OCI-LY7 (cell line): Measurements from ENCODE around the gene CCDC201. TPM values are rescaled to one million over a fixed set of nuclear protein-coding genes. Genes with fewer than 3 reads are reported as not detected.

Source experiments
- BruUV-seq: library from RNA; stranded (reverse); fragments of 400-500 nt; replicated peaks from 2 replicates; lab custom pipeline; 2021; lab: Mats Ljungman, UMichigan
- CTCF ChIA-PET: fragments of 300-600 bp; sonication (Branson Sonifier 250); formaldehyde crosslinking; loops from one replicate; lab custom pipeline; 2022; ENCODE audit warnings: antibody characterized with exemption; ENCODE audit not compliant: unreplicated experiment; lab: Charles Lee
- POLR2A ChIA-PET: fragments of 300-600 bp; sonication (Branson Sonifier 250); formaldehyde crosslinking; loops from one replicate; lab custom pipeline; 2022; ENCODE audit warnings: antibody characterized with exemption; lab: Charles Lee
- DNase-seq: peaks from one replicate; pipeline ENCODE4 v3.0.0-alpha.2; 2015; ENCODE audit warnings: low spot score
- H2AFZ ChIP-seq: fragments of 200-600 bp; sonication (generic), shearing (Covaris generic); 2 replicates; pipeline ENCODE4 v1.6.1; 2014; ENCODE audit warnings: mild to moderate bottlenecking, antibody characterized with exemption, low read length, moderate library complexity
- H3K27ac ChIP-seq: fragments of 200-600 bp; sonication (generic); 2 replicates; pipeline ENCODE4 v1.5.1; 2014; ENCODE audit warnings: mixed run types, low read depth, mild to moderate bottlenecking, moderate library complexity, low read length, inconsistent platforms; ENCODE audit not compliant: poor library complexity, severe bottlenecking
- H3K36me3 ChIP-seq: fragments of 200-600 bp; sonication (generic); 2 replicates; pipeline ENCODE4 v1.6.1; 2014; ENCODE audit warnings: mild to moderate bottlenecking, antibody characterized with exemption, low read length, moderate library complexity, mixed read lengths; ENCODE audit not compliant: insufficient read depth
- H3K4me1 ChIP-seq: fragments of 200-600 bp; sonication (generic); 2 replicates; pipeline ENCODE4 v1.5.1; 2014; ENCODE audit warnings: mild to moderate bottlenecking, low read length; ENCODE audit not compliant: insufficient read depth, poor library complexity, severe bottlenecking
- H3K4me2 ChIP-seq: fragments of 200-600 bp; sonication (generic); 2 replicates; pipeline ENCODE4 v1.6.1; 2014; ENCODE audit warnings: mild to moderate bottlenecking, low read length
- H3K4me3 ChIP-seq: fragments of 200-600 bp; sonication (generic); 2 replicates; pipeline ENCODE4 v1.5.1; 2014; ENCODE audit warnings: mild to moderate bottlenecking, low read depth, low read length; ENCODE audit not compliant: poor library complexity, severe bottlenecking
- H3K79me2 ChIP-seq: fragments of 200-600 bp; sonication (generic); 2 replicates; pipeline ENCODE4 v1.6.1; 2016; ENCODE audit warnings: low read depth, mild to moderate bottlenecking, low read length, moderate library complexity, mixed read lengths; ENCODE audit not compliant: insufficient read depth
- H3K9me2 ChIP-seq: fragments of 200-600 bp; sonication (generic); 2 replicates; pipeline ENCODE4 v1.6.1; 2016; ENCODE audit warnings: mild to moderate bottlenecking, low read length, mixed read lengths; ENCODE audit not compliant: insufficient read depth
- H3K9me3 ChIP-seq: fragments of 200-600 bp; sonication (generic); 2 replicates; pipeline ENCODE4 v1.6.1; 2014; ENCODE audit warnings: mild to moderate bottlenecking, mixed run types, low read length, mixed read lengths
- H4K20me1 ChIP-seq: fragments of 200-600 bp; sonication (generic); 2 replicates; pipeline ENCODE4 v1.6.1; 2014; ENCODE audit warnings: mild to moderate bottlenecking, antibody characterized with exemption, low read length, moderate library complexity, mixed read lengths; ENCODE audit not compliant: insufficient read depth
- EZH2phosphoT487 ChIP-seq: fragments of 200-600 bp; sonication (generic); IDR thresholded peaks from 2 replicates; pipeline ENCODE4 v1.6.1; 2018; ENCODE audit warnings: low read depth, borderline replicate concordance, mild to moderate bottlenecking, mixed run types, antibody characterized with exemption, low read length, moderate library complexity, mixed read lengths
- intact Hi-C: fragments of 100-400 bp; cut with micrococcal nuclease; formaldehyde crosslinking; loops from one replicate; pipeline ENCODE4 v1.10.0; 2022; ENCODE audit not compliant: unreplicated experiment
- total RNA-seq, 2 experiments: library from RNA; depleted of rRNA in 1 of 2; stranded (reverse); fragments of >200 nt in 1 of 2; shearing (Covaris generic) in 1 of 2; gene quantifications; 2 replicates each; pipeline ENCODE4 v1.2.3, GENCODE V29; 2014 to 2022
- TF ChIP-seq, protein P1 (sequence below): fragments of 200-600 bp; sonication (generic); conservative IDR thresholded peaks from 2 replicates; pipeline ENCODE4 v1.5.1; 2014; ENCODE audit warnings: mild to moderate bottlenecking, antibody characterized with exemption, low read length, moderate library complexity, mixed read lengths

CCDC201 gene
- total RNA-seq, 2 experiments from 2014 or later: not detected

DNA sequence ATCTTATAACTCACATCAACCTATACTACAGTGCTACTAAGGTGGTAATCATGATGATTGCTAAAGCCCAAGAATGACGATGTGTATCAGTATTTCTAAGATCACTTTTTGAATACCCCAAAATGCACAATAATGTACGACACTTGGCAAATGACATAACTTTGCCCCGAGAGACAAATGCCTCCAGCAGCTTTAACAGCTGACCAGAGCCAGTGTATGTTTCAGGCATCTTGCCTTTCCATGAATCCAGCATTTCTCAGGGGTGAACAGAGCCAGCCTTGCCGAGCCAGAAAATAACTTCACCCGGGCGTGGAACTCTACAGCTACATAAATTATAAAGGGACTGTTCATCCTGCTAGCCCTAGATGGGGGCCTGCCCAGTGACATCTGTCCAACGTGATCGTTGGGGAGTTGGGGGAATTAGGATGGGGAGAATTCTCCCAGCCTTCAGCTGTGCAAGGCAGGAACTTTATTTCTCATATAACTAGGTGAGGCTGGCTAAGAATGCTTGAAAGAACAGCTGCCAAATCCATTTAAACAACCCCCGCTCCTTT is 46.4 kb upstream of the CCDC201 start:
- POLR2A ChIA-PET: no interaction called here
- CTCF ChIA-PET: no interaction called here
- no peak for DNase-seq
- no TSS peak for BruUV-seq
- H3K36me3 ChIP-seq: no peaks in the 10 kb centered on the region
- no peaks in the 10 kb centered on the region for H3K79me2 ChIP-seq
- no peak for TF ChIP-seq EZH2phosphoT487
- TF ChIP-seq, protein P1, sequence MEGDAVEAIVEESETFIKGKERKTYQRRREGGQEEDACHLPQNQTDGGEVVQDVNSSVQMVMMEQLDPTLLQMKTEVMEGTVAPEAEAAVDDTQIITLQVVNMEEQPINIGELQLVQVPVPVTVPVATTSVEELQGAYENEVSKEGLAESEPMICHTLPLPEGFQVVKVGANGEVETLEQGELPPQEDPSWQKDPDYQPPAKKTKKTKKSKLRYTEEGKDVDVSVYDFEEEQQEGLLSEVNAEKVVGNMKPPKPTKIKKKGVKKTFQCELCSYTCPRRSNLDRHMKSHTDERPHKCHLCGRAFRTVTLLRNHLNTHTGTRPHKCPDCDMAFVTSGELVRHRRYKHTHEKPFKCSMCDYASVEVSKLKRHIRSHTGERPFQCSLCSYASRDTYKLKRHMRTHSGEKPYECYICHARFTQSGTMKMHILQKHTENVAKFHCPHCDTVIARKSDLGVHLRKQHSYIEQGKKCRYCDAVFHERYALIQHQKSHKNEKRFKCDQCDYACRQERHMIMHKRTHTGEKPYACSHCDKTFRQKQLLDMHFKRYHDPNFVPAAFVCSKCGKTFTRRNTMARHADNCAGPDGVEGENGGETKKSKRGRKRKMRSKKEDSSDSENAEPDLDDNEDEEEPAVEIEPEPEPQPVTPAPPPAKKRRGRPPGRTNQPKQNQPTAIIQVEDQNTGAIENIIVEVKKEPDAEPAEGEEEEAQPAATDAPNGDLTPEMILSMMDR: no peak
- H3K9me3 ChIP-seq: no peaks in the 10 kb centered on the region
- no peaks in the 10 kb centered on the region for H4K20me1 ChIP-seq
- no peak overlapping the region for H2AFZ ChIP-seq
- intact Hi-C loops: loop anchor here (10.0 kb wide), 1 partner anchor 1335 kb away; no protein-coding TSS in a partner anchor
- H3K9me2 ChIP-seq: no peaks in the 10 kb centered on the region
- H3K4me2 ChIP-seq: no peak overlapping the region
- H3K4me1 ChIP-seq: peaks cover 4% of the 10 kb centered on the region
- H3K4me3 ChIP-seq: no peak overlapping the region
- no peak overlapping the region for H3K27ac ChIP-seq

DNA sequence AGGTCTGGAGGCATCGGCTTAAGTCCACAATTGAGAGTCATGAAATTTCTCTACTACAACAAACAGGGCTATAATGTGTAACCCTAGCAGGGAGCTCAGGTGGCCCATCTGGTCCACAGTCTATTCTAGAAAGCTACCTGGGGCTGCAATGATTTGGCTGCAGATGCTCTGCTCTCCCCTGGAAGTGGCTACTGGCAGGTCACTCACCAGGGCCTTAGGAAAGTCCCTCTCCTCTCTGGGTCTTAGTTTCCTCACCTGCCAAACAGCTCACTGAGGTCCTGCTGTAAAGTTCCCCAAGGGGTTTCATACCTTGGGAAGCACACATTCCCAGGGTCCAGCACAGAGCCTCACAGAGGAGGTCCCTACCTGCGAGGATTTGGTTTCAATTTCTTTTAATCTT is 45.7 kb upstream of the CCDC201 start:
- no peak overlapping the region for H3K27ac ChIP-seq
- H4K20me1 ChIP-seq: no peaks in the 10 kb centered on the region
- CTCF ChIA-PET: no interaction called here
- BruUV-seq: no TSS peak
- peaks cover 4% of the 10 kb centered on the region for H3K4me1 ChIP-seq
- no peak for DNase-seq
- intact Hi-C loops: loop anchor here (10.0 kb wide), 1 partner anchor 1336 kb away; no protein-coding TSS in a partner anchor
- TF ChIP-seq, protein P1: no peak
- TF ChIP-seq EZH2phosphoT487: no peak
- H3K36me3 ChIP-seq: no peaks in the 10 kb centered on the region
- no peak overlapping the region for H3K4me3 ChIP-seq
- no peaks in the 10 kb centered on the region for H3K79me2 ChIP-seq
- no peak overlapping the region for H3K4me2 ChIP-seq
- no peak overlapping the region for H2AFZ ChIP-seq
- H3K9me2 ChIP-seq: no peaks in the 10 kb centered on the region
- POLR2A ChIA-PET: no interaction called here
- no peaks in the 10 kb centered on the region for H3K9me3 ChIP-seq

DNA sequence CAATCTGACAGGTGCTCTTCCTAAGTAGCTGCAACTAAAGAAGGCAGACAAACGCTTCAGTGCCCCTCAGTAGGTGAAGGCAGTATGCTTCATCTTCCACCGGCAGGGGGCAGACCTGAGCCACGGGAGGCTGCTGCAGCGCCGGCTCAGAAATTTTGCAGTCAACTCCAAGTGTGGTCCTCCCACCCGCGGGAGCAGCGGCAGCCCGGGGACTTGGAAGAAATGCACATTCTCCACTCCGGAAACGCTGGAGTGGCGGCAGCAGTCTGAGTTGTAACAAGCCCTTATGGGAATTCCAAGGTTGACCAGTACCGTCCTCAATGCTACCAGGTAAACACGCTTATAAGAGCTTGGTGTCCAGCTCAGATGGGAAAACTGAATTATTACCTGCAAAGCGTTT is 44.8 kb upstream of the CCDC201 start:
- Histone ChIP-seq H4K20me1 (no peaks in the 10 kb centered on the region), H3K9me3 (no peaks in the 10 kb centered on the region), H3K4me3 (no peak overlapping the region), H3K27ac (no peak overlapping the region), H3K79me2 (no peaks in the 10 kb centered on the region), H3K9me2 (no peaks in the 10 kb centered on the region), H3K4me2 (peak overlapping the region; percentile 16; the same call in 1 of the 2 replicates), H3K36me3 (no peaks in the 10 kb centered on the region), H2AFZ (no peak overlapping the region), H3K4me1 (no peaks in the 10 kb centered on the region)
- intact Hi-C loops: loop anchor here (10.0 kb wide), 1 partner anchor 1337 kb away; no protein-coding TSS in a partner anchor
- CTCF ChIA-PET: interaction anchor here (0.6 kb wide), 2 partner anchors 67 to 1485 kb away, joined by 3 read pairs; no protein-coding TSS in a partner anchor
- BruUV-seq: no TSS peak
- TF ChIP-seq, protein P1: peak; percentile 95
- no peak for TF ChIP-seq EZH2phosphoT487
- DNase-seq: peak; percentile 67
- POLR2A ChIA-PET: interaction anchor here (0.6 kb wide), 1 partner anchor 288 kb away, joined by 3 read pairs; no protein-coding TSS in a partner anchor
